OCI-LY3 (cell line): ENCODE measurements around the gene RASEF.

ENCODE experiments used
- CTCF ChIP-seq: fragments of 200-600, 300-600 bp; sonication (generic); IDR thresholded peaks from 2 replicates; pipeline ENCODE4 v1.5.1; 2014; ENCODE audit warnings: antibody characterized with exemption, low read length, low read depth
- EZH2phosphoT487 ChIP-seq: fragments of 200-600 bp; shearing (Covaris generic); IDR thresholded peaks from 2 replicates; pipeline ENCODE4 v1.6.1; 2018; ENCODE audit warnings: antibody characterized with exemption, mixed run types, low read depth

- TF ChIP-seq CTCF (no peak), EZH2phosphoT487 (no peak)
These were observed 32.4 kb downstream of the RASEF start for GRCh38 chr9:83030391-83031107.
